Measurements from ENCODE around the gene TLR6.
A peak's percentile ranks its signal among the peaks of the same experiment; 100 is the strongest.

The TLR6 gene

DNA sequence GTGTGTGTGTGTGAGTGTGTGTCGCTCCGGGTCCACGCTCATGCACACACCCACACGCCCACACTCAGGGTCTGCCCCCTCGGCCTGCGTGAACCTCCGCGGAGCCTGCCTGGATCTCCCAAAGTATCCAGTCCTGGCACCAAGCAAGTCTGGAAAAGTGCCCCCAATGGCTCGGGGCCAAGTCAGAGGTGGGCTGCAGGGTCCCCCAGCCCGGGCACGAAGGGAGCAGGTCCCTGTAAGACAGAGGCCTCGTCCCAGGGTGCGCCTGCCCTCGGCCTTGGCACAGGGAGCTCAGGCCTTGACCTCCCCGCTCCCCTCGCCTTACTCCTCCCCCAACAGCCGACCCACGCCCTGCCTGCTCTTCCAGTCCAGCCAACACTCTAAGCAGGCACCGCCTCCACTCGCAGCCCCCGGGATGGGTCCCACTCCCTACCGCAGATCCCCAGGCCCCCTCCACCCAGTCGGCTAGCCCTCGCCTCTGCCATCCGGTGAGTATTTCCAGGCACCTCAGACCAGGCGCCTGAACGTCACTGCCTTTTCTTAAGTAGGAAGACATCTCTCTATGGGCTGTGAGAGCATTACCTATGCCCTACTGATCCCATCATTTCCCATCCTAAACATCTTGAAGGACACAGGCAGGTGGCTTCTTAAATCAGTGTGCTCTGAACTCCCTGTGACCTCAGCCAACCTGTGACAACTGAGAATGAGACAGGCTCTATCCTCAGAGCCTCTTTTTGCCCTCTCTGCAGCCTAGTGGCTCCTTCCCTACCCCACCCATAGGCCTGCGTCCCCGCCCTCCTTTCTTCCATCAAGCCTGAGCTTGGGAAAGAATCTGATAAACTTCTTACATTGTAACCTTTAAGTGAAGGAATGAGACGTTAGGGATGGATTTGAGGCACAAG is 11.7 kb upstream of the TLR6 start:
- no peak for DNase-seq

DNA sequence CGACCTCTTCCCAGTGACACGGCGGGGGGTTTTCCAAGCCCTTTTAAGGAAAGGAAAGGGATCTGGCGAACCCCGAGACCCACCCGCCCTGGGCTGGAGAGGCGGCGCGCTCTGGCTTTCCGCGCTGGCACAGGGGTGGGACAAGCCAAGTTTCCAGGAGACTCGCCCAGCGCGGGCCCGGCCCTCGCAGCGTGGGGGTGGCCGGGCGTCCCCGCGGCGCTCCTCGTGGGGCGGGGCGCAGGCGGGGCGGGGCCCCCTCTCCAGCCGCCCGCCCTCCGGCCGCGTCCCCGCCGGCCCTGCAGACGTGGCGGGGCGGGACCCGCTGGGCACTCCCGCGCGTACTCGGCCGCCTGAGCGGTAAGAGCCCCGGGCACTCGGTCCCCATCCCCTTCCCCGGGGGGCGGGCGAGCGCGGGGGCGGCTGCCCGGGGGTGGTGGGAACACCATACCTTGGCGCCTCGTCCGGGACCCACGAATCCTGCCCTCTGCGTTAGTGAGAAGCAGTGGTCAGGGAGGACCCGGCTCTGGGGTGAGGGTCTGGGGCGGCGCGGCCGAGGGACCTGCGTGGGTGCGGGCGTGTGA is 11.0 kb upstream of the TLR6 start, which contains the start of gene FAM114A1:
Gene FAM114A1, plus strand, starts transcription at position 329 of the 581 bp plus-strand sequence. CDS start 10,273 bp downstream, outside the sequence.
- DNase-seq: no peak

DNA sequence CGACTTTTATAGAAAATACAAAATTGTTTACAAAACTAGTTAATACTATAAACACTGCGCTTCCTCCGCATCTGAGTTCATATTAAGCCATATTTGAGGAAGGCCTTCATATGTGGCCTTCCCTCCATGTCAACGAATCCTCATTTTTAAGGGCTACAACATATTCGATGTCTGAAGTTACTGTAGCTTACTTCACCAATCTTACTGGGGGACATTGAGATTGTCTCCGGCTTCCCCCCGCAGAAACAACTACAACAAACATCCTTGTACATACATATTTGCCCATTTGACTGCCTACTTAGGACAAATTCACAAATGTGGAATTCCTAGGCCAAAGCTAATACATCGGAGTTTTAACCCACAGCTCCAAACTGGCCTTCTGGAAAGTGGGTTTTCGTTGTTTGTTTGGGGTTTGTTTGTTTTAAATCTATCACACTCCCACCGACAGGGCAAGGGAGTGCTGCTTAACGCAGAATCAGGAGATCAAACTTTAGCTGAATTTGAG is 10.4 kb upstream of the TLR6 start:
- DNase-seq: no peak

DNA sequence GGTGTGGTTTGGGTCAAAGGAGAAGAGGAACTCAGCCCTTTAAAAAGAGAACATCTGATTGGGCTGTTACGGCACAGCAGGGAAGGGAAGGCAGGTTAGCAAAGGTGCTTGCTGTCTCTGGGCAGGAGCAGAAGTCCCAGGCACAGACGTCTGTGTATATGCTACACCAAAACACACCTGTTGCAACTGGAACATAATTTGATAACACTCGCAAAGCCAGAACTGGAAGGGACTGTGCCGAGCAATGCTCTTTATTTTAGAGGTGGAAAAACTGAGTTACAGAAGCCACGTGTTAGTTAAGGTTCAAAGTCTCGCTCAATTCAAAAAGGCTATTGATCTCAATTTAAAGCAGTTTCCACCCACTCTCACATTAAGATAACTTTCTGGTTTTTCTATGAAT is 8.8 kb upstream of the TLR6 start:
- DNase-seq: no peak

DNA sequence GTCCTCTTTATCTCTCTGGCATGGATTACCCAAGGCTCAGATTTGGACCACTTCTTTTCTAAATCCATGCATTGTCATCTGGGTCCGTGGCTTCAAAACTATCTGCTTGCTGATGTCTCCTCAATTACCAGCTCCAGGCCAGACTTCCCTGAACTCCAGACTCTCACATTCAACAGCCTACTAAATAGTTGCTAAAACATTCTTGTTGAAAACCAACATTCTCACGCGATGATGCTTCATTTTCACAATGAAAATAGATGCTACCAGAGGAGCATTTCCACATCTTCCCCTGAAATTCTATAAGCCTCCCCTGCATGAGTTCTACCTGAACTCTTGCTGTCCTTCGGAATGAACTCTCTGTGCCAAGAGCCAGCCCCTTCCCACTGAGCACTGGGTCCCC is 5.2 kb upstream of the TLR6 start:
- no peak for DNase-seq

DNA sequence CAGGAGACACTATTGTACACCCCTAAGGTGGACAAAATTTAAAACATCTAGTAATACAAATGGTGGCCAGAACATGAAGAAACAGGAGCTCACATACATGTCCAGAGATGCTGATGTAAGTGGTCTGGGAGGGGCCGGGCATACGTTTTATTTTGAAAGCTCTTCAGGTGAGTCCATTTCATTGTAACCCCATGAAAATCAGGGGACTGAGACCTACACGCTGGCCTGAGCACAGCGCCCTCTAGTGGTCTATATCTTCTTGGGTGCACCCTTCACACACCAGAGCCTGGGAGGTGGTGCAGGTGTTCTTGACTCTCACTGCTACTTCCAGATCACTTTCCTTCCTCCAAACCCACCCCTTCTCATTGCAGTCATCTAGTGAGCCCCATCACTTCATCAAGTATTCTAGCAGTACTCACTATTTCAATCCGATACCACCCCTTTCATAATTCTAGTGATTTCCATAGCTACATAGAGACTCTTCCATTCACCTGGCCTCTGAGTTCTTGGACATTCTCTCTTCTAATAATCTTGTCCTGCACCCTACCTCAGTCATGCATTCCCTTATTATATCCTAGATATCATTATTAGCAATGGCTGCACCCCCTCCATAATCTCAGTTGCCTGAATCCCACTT is 4.3 kb upstream of the TLR6 start:
- DNase-seq: peak; percentile 43

DNA sequence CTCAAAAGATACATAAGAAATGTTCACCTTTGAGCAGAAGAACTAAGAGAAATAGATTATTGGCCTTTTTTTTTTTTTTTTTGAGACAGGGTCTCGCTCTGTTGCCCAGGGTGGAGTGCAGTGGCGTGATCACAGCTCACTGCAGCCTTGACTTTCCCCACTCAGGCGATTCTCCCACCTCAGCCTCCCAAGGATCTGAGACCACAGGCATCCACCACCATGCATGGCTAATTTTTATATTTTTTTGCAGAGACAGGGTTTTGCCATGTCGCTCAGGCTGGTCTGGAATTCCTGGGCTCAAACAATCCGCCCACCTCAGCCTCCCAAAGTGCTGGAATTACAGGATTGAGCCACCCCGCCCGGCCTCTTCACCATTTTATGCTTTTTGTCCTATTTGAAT is 2.9 kb upstream of the TLR6 start:
- no peak for DNase-seq

DNA sequence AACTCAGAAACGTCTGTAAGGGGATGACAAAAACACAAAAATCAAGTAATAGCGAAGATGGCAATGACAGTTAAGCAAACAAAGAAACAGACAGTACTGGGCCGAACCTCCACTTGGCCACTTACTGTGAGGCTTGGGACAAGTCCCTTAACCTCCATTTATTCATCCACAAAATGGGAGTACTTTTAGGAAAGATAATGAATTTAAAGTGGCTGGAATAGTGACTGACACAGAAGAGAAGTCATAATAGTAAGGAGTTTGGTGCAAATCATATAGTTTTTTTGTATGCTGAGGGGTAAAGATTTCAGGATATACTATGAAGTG is 1.4 kb upstream of the TLR6 start:
- DNase-seq: no peak

DNA sequence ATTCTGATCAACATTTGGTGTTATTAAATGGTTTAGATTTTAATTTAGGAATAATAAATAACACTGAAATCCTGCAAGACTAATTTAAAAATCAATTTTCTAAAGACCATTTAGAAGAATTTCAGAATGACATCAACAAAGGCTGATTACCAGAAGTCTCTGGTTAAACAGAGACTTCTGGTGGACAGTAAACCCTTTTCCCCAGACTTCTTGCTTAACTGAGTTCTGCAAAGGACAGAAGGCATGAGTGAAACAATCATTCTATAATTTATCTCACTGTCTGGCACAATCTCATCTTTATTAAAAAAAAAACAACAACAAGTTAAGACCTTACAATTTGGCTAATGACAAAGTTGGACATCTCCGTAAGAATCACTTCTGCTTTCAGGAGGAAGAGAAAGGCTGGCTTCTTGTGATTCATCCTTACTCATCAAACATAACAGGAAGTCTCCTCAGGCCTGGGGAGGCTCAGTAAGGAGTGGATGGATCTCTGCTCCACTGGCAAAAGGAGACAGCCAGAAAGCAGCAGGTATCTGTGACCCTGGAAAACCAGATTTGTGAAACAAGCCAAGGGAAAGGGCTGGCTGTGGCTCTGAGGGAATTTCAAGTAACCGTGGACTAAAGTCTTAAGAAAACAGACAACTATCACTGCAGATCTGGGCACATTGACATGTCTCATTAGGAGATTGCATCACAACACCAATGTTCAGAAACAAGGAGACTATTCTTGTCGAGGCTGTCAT is 908 bp upstream of the TLR6 start:
- DNase-seq: no peak

DNA sequence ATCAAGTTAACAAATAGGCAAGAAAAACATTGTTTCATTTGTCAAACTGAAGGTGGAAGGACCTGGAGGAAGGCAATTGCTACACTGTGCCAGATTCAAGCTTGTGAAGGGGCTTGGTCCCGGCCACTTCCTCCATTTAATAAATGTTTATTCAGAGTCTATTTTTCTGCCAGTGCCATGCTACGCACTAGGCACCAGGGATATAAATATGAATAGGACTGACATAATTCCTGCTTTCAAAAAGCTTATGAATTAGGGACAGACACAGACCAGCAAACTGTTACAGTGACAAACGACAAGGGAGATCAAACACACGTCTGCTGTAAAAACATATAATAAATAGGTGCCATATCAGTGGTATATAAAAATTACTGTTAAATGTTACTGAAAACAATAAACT is 571 bp downstream of the TLR6 start:
- DNase-seq: no peak

DNA sequence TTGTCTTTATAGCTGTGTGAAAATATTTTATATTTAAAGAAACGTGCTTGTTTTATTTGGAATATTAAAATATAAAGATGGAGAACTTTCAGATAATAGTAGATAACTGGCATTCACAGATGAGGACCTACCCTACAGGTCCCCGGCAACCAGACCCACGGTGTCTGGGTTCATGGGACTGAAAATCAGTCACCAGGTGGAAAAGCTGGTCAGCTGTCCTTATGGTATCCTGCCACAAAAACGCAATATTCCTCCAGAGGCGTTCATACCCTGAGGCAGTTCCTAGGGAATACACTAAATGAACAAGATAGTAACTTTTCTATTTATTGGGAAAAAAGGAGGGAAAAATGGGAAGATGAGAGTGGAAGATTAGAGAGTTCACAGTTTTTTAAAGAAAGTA is 1.2 kb downstream of the TLR6 start:
- no peak for DNase-seq

DNA sequence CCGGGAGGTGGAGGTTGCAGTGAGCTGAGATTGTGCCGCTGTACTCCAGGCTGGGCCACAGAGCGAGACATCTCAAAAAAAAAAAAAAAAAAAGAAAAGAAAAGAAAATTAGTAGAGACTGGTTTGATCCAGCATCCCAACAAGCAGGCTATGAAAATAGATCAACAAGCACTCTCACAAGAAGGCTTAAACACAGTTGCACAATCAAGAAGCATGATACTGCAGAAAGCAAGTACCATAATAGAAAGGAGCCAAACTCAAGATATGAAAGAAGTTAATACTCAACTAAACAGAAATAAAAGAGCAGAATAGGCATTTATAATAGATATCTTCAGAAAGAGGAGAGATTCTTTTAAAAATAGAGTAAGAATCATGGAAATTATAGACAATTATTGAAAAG is 10.6 kb downstream of the TLR6 start:
- no peak for DNase-seq

DNA sequence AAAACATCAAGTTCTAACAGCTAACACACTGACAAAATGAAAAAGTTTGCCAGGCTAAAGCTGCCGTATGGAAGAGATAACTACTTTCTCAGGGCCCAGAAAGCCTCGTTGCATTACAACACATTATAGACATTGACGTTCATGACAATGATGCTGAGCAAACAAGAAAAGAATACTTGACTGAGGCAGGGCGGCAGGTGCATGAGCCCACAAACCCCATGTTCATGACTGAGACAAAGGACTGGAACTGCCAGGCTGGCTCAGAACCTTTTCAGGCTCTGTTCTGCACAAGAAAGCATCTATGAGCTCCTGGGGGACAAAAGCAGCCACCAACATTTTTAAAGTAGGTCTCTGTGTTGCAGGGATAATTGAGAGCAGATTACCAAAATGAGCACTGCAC is 13.6 kb downstream of the TLR6 start:
- DNase-seq: no peak

DNA sequence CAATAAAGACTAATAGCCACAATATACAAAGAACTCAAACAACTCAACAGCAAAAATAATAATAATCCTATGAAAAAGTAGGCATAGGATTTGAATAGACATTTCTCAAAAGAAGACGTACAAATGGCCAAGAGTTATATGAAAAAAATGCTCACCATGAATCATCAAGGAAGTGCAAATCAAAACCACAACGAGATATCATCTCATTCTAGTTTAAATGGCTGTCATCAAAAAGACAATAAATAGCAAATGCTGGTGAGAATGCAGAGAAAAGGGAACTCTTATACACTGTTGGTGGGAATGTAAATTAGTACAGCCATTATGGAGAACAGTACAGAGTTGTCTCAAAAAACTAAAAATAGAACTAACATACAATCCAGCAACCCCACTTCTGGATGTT is 18.8 kb downstream of the TLR6 start:
- no peak for DNase-seq

DNA sequence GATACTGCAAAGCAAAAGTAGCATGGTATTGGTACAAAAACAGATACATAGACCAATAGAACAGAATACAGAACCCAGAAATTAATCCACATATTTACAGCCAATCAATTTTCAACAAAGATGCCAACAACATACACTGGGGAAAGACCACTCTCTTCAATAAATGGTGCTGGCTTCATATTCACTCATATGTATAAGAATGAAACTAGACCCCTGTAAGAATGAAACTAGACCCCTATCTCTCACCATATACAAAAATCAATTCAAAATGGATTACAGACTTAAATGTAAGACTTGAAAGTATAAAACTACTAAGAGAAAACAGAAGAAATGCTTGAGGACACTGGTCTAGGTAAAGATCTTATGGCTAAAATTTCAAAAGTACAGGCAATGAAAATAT is 19.3 kb downstream of the TLR6 start:
- no peak for DNase-seq

DNA sequence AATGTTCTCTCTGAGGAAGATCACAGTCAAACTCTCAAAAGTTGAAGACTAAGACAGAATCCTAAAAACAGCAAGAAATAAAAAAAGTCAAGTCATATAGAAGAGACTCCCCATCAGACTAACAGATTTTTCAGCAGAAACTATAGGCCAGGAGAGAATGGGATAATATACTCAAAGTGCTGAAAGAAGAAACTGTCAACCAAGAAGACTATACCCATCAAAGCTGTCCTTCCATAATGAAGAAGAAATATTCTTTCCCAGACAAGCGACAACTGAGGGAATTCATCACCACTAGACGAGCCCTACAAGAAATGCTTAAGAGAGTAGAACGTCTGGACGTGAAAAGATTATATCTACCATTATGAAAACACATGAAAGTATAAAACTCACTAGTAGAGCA is 22.0 kb downstream of the TLR6 start:
- DNase-seq: no peak

DNA sequence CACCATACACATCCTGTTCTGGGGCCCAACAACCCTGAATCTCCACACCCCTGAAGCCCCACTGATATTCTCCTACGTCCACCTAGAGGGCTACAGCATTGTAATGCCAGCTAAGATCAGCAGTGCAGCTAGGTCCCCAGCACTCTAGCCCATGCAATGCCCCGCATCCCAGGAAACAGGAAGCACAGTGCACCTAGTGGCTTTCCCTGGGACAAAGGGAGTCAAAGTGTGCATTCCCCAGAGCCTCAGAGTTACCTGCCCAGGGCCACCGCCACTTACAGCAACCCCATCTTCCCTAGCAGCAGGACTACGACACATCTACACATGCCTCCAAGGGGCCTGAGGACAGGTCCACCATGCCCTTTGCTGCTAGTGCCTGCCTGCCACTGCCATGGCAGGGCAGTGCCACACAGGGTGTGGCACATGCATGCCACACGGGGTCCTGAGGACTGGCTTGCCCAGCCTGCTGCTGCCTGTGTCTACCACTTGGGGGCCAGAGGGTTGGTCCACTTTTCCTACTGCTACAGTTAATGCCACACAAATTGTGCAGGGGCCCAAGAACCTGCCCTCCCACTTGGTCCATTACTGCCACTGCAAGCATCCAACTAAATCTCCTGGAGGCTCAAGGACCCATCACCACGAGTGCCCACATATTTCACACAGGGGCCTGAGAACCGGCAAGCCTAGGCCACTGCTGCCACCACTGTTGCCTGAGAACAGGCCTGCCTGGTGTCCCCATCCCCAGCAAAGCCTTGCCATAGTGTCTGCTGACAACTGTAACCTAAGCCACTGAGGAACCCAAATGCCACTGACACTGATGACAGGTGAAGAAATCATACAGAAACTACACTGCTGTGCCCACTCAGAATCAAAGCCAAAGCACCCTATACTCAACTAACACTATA is 23.7 kb downstream of the TLR6 start:
- DNase-seq: no peak

DNA sequence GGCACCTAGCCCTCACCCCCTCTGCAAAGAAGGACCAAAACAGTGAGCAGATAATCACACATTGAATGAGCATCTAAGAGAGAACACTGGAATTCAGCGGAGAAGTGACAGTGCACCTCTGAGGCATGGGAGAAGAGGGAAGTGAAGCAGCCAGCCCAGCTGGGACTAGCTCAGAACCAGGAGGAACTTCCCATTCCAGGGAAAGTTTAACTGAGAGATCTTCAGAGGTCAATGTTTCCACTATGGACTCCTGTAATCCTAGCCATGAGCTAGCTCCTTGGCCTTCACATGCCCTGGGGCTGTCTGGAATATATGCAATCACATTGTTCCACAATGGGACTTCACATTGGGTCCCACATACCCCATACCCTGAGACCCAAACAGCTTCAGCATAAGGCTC is 24.4 kb downstream of the TLR6 start:
- no peak for DNase-seq

DNA sequence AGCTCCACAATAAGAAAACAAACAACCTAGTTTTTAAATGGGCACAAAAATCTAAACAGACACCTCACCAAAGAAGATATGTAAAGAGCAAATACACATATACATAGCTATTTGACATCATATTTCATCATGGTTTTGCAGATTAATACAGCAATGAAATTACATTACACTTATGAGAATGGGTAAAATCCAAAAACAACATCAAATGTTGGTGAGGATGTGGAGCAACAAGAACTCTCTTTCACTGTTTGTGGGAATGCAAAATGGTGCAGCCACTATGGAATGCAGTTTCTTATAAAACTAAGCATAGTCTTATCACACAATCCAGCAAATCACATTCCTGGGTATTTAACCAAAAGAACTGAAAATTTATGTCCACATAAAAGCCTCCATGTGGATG is 25.0 kb downstream of the TLR6 start:
- no peak for DNase-seq

DNA sequence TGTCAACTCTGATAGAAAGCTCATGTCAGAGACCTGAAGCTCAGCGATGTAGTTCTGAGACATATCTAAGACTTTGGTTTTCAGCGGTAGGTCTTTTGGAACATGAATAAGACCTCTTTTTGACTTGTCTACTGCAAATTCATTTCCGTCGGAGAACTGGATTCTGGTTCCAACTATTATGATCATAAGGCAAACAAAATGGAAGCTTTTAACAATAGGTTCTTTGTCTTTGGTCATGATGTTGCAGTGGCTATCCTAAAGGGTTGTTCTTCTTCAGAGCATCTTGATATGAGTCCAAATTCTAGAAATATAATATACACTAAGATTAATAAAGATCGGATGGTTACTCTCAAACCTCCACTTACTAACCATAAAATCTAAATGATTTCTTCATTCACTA is 27.4 kb downstream of the TLR6 start:
- DNase-seq: no peak

DNA sequence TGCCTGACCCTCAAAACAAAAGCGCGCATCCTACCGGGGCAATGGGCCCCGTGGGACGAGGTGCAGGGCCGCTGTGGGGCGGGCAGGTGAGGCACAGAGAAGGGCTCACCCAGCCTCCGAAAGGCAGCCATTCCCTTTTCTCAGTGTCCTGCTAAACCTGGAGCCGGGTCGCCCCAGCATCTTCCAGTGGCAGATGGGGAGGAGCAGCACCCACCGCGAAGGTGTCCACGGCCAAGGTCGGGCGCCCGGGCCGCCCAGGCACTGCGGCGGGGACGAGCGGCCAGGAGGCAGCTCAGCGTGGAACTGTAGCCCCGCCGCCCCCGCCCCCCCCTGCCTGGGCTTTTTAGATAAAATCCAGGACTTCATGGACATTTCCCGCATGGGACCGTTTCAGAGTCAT is 32.9 kb downstream of the TLR6 start:
- no peak for DNase-seq

DNA sequence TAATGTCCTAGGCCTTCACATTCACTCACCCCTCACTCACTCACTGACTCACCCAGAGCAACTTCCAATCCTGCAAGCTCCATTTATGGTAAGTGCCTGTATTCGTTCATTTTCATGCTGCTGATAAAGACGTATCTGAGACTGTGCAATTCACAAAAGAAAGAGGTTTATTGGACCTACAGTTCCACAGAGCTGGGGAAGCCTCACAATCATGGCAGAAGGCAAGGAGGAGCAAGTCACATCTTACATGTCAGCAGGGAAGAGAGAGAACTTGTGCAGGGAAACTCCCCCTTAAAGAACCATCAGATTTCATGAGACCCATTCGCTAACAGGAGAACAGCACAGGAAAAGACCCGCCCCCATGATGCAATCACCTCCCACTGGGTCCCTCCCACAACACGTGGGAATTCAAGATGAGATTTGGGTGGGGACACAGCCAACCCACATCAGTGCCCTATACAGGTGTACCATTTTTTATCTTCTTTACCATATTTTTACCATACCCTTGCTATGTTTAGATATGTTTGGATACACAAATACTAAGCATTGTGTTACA is 33.8 kb downstream of the TLR6 start:
- no peak for DNase-seq

All from effector CD4-positive, alpha-beta T cell (primary cell).